AG09319 (cell line): Measurements from ENCODE around the gene EDIL3.

Experiments
- DNase-seq: peaks from one replicate; pipeline ENCODE4 v3.0.0-alpha.2; 2010; ENCODE audit warnings: low read depth; ENCODE audit errors: extremely low read depth
- TF ChIP-seq, protein P1 (sequence below): IDR thresholded peaks from 2 replicates; pipeline ENCODE4 v1.5.1; 2011; ENCODE audit warnings: low read depth, mild to moderate bottlenecking, inconsistent platforms, low read length, moderate library complexity

EDIL3 gene

GRCh38 chr5:84362061-84362720 is 22.5 kb downstream of the EDIL3 start:
- no peak for DNase-seq
- TF ChIP-seq, protein P1, sequence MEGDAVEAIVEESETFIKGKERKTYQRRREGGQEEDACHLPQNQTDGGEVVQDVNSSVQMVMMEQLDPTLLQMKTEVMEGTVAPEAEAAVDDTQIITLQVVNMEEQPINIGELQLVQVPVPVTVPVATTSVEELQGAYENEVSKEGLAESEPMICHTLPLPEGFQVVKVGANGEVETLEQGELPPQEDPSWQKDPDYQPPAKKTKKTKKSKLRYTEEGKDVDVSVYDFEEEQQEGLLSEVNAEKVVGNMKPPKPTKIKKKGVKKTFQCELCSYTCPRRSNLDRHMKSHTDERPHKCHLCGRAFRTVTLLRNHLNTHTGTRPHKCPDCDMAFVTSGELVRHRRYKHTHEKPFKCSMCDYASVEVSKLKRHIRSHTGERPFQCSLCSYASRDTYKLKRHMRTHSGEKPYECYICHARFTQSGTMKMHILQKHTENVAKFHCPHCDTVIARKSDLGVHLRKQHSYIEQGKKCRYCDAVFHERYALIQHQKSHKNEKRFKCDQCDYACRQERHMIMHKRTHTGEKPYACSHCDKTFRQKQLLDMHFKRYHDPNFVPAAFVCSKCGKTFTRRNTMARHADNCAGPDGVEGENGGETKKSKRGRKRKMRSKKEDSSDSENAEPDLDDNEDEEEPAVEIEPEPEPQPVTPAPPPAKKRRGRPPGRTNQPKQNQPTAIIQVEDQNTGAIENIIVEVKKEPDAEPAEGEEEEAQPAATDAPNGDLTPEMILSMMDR: no peak

GRCh38 chr5:84361572-84361971 is 23.1 kb downstream of the EDIL3 start:
- no peak for DNase-seq
- TF ChIP-seq, protein P1: no peak

- TF ChIP-seq, protein P1: no peak
Measured at GRCh38 chr5:84360056-84360455, 24.6 kb downstream of the EDIL3 start.

GRCh38 chr5:84354101-84354500 is 30.6 kb downstream of the EDIL3 start:
- TF ChIP-seq, protein P1: no peak
- no peak for DNase-seq

More at GRCh38 chr5:84360056-84360455, 24.6 kb downstream of the EDIL3 start:
- DNase-seq: no peak

DNA sequence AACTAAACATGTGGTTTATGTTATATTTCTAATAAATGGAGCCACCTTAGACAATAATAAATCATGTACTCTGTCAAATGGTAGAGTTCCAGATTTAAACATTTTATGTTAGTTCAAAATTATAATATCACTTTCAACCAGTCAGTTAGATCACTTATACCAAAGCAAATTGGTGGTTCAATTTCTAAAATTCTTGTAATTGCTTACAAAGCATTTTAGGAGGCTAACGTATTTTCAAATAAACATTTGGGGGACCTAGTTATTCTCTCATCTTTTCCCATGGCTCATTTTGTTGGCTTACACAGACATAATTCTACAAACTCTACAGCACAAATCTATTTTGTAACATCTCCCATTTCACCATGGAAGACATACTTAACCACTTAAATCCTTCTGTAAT is 39.9 kb downstream of the EDIL3 start:
- no peak for DNase-seq

GRCh38 chr5:84343171-84343570 is 41.5 kb downstream of the EDIL3 start:
- DNase-seq: no peak
- TF ChIP-seq, protein P1: no peak

More for the DNA sequence above, 39.9 kb downstream of the EDIL3 start:
- TF ChIP-seq, protein P1: no peak

- TF ChIP-seq, protein P1: no peak
- DNase-seq: no peak
Measured at GRCh38 chr5:84332106-84332505, 52.6 kb downstream of the EDIL3 start.
